ENCODE results near the gene HLCS.

DNA sequence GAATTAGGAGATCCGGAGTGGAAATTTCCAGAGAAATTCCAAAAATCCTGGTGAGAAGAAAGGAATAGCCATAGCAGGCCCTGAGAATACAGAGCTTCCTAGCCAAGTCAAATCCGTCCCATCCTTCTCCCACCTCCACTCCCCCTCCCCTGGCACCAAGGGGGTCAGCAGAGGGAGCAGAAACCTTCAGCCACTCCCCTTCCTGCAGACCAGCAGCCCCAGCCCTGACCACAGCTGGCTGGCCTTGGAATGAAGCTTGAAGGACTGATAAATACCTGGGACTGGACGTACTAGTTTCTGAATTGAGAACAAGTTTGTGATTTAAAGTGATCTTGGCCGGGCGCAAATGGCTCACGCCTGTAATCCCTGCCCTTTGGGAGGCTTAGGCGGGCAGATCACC, 26.2 kb upstream of the HLCS start:
- TF ChIP-seq, protein P1, sequence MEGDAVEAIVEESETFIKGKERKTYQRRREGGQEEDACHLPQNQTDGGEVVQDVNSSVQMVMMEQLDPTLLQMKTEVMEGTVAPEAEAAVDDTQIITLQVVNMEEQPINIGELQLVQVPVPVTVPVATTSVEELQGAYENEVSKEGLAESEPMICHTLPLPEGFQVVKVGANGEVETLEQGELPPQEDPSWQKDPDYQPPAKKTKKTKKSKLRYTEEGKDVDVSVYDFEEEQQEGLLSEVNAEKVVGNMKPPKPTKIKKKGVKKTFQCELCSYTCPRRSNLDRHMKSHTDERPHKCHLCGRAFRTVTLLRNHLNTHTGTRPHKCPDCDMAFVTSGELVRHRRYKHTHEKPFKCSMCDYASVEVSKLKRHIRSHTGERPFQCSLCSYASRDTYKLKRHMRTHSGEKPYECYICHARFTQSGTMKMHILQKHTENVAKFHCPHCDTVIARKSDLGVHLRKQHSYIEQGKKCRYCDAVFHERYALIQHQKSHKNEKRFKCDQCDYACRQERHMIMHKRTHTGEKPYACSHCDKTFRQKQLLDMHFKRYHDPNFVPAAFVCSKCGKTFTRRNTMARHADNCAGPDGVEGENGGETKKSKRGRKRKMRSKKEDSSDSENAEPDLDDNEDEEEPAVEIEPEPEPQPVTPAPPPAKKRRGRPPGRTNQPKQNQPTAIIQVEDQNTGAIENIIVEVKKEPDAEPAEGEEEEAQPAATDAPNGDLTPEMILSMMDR (optimal IDR thresholded peaks at IDR 0.05 in 1 of 3, IDR thresholded peaks at IDR 0.05 in 1 of 3, conservative IDR thresholded peaks at IDR 0.05 in 1 of 3; ENCODE audit: extremely low read depth in 1 of 3, insufficient read depth in 2 of 3, low read length in 3 of 3) = no peak
- TF ChIP-seq EZH2 (IDR thresholded peaks at IDR 0.05; ENCODE audit: low read length) = no peak
